ENCODE results near the gene ROBO2.

Gene ROBO2

DNA sequence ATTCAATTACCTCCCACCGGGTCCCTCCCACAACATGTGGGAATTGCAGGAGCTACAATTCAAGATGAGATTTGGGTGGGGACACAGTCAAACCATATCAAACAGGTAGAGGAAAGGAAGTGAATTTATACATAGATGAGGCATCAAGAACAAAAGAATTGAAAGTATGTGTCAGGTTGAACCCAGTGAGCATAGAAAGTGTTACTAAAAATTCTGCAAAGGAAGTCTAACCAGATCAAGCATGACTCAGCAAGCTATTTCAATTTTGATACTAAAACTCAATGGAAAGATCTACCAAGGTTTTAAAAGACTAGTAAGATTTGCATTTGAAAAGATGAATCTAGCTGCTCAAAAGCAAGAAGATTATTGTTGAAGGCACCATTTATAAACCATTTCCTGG, 323.0 kb downstream of the ROBO2 start:
- no peak for DNase-seq (ENCODE audit: low read depth in 1 of 2, low spot score in 1 of 2)
- H3K27ac ChIP-seq (replicated peaks) = no peak overlapping the region
- H3K27me3 ChIP-seq (ENCODE audit: insufficient read depth, poor library complexity, severe bottlenecking) = no peaks in the 10 kb centered on the region
- TF ChIP-seq SPI1 (IDR thresholded peaks at IDR 0.05; ENCODE audit: borderline replicate concordance, low read depth) (no peak), GABPA (IDR thresholded peaks at IDR 0.05; ENCODE audit: low read depth) (no peak), POLR2AphosphoS5 (IDR thresholded peaks at IDR 0.05; ENCODE audit: low read depth) (no peak)
- TF ChIP-seq, protein P1, sequence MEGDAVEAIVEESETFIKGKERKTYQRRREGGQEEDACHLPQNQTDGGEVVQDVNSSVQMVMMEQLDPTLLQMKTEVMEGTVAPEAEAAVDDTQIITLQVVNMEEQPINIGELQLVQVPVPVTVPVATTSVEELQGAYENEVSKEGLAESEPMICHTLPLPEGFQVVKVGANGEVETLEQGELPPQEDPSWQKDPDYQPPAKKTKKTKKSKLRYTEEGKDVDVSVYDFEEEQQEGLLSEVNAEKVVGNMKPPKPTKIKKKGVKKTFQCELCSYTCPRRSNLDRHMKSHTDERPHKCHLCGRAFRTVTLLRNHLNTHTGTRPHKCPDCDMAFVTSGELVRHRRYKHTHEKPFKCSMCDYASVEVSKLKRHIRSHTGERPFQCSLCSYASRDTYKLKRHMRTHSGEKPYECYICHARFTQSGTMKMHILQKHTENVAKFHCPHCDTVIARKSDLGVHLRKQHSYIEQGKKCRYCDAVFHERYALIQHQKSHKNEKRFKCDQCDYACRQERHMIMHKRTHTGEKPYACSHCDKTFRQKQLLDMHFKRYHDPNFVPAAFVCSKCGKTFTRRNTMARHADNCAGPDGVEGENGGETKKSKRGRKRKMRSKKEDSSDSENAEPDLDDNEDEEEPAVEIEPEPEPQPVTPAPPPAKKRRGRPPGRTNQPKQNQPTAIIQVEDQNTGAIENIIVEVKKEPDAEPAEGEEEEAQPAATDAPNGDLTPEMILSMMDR (IDR thresholded peaks at IDR 0.05; ENCODE audit: insufficient read depth, low read length) = no peak
- TF ChIP-seq, protein P2, sequence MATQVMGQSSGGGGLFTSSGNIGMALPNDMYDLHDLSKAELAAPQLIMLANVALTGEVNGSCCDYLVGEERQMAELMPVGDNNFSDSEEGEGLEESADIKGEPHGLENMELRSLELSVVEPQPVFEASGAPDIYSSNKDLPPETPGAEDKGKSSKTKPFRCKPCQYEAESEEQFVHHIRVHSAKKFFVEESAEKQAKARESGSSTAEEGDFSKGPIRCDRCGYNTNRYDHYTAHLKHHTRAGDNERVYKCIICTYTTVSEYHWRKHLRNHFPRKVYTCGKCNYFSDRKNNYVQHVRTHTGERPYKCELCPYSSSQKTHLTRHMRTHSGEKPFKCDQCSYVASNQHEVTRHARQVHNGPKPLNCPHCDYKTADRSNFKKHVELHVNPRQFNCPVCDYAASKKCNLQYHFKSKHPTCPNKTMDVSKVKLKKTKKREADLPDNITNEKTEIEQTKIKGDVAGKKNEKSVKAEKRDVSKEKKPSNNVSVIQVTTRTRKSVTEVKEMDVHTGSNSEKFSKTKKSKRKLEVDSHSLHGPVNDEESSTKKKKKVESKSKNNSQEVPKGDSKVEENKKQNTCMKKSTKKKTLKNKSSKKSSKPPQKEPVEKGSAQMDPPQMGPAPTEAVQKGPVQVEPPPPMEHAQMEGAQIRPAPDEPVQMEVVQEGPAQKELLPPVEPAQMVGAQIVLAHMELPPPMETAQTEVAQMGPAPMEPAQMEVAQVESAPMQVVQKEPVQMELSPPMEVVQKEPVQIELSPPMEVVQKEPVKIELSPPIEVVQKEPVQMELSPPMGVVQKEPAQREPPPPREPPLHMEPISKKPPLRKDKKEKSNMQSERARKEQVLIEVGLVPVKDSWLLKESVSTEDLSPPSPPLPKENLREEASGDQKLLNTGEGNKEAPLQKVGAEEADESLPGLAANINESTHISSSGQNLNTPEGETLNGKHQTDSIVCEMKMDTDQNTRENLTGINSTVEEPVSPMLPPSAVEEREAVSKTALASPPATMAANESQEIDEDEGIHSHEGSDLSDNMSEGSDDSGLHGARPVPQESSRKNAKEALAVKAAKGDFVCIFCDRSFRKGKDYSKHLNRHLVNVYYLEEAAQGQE (IDR thresholded peaks at IDR 0.05; ENCODE audit: insufficient replicate concordance, low read depth) = no peak
- no peak overlapping the region for H3K4me3 ChIP-seq (replicated peaks; ENCODE audit: insufficient read depth, low read length)

DNA sequence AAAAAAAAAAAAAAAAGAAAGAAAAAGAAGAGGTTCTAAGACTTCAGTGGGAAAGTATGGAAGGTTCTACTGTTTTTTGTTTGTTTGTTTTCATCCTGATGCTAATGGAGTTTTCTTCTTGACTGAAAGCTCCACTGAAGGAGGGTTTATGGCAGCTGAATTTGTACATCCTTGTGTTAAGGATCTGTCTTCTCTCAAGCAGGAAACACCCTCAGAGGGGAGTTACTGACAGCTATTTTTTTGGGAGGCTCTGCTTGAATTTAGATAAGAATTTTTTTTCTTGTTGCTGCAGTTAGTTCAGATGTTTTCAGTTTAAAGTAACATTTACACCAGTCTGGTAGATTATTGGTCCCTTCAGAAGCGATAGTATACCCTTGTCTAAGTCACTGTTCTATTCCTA, 325.3 kb downstream of the ROBO2 start:
- no peak for DNase-seq (ENCODE audit: low read depth in 1 of 2, low spot score in 1 of 2)
- TF ChIP-seq POLR2AphosphoS5 (IDR thresholded peaks at IDR 0.05; ENCODE audit: low read depth) = no peak
- TF ChIP-seq, protein P2 (IDR thresholded peaks at IDR 0.05; ENCODE audit: insufficient replicate concordance, low read depth) = no peak
- no peak for TF ChIP-seq GABPA (IDR thresholded peaks at IDR 0.05; ENCODE audit: low read depth)
- TF ChIP-seq SPI1 (IDR thresholded peaks at IDR 0.05; ENCODE audit: borderline replicate concordance, low read depth) = no peak
- TF ChIP-seq, protein P1 (IDR thresholded peaks at IDR 0.05; ENCODE audit: insufficient read depth, low read length) = no peak
- Histone ChIP-seq H3K27ac (replicated peaks) (no peak overlapping the region), H3K4me3 (replicated peaks; ENCODE audit: insufficient read depth, low read length) (no peak overlapping the region), H3K27me3 (ENCODE audit: insufficient read depth, poor library complexity, severe bottlenecking) (no peaks in the 10 kb centered on the region)

DNA sequence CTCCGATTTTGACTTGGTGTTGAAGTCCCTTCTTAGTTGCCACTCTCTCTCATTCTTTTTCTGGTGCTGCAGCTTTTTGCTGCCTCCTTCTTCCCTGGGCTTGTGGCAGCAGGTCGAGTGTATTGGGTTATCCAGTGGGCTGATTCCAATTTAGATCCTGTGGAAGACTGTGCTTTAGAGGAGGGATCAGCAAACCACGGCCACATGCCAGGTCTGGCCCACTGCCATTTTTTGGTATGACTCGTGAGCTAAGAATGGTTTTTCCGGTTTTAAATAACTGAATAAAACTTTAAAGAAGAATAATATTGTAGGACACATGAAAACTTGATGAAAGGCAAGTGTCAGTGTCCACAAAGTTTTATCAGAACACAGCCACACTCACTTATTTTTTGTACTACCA, 330.5 kb downstream of the ROBO2 start:
- TF ChIP-seq SPI1 (IDR thresholded peaks at IDR 0.05; ENCODE audit: borderline replicate concordance, low read depth) (no peak), GABPA (IDR thresholded peaks at IDR 0.05; ENCODE audit: low read depth) (no peak)
- TF ChIP-seq, protein P2 (IDR thresholded peaks at IDR 0.05; ENCODE audit: insufficient replicate concordance, low read depth) = no peak
- Histone ChIP-seq H3K27ac (replicated peaks) (no peak overlapping the region), H3K4me3 (replicated peaks; ENCODE audit: insufficient read depth, low read length) (no peak overlapping the region), H3K27me3 (ENCODE audit: insufficient read depth, poor library complexity, severe bottlenecking) (no peaks in the 10 kb centered on the region)
- DNase-seq (ENCODE audit: low read depth in 1 of 2, low spot score in 1 of 2) = no peak
